Sigmoid colon (tissue), 4 donors: ENCODE results near the gene FRMD1.

Source experiments
- CTCF ChIP-seq, 4 experiments: fragments of 450-650 bp in 3 of 4; fragments of 200-600 bp in 1 of 4; IDR thresholded peaks; one replicate each; pipeline ENCODE4 v1.5.1; 2016 to 2019; ENCODE audit warnings: antibody characterized with exemption in 4 of 4, mild to moderate bottlenecking in 3 of 4, moderate library complexity in 2 of 4
- POLR2A ChIP-seq, 2 donors: fragments of 450-650 bp; IDR thresholded peaks; one replicate each; pipeline ENCODE4 v1.6.1; 2016; ENCODE audit warnings: antibody characterized with exemption in 2 of 2, mild to moderate bottlenecking in 2 of 2, moderate library complexity in 2 of 2
- POLR2AphosphoS5 ChIP-seq, 4 donors: sonication (generic); formaldehyde crosslinking; IDR thresholded peaks; one replicate each; pipeline ENCODE4 v1.6.1; 2017; ENCODE audit warnings: antibody characterized with exemption in 4 of 4

DNA sequence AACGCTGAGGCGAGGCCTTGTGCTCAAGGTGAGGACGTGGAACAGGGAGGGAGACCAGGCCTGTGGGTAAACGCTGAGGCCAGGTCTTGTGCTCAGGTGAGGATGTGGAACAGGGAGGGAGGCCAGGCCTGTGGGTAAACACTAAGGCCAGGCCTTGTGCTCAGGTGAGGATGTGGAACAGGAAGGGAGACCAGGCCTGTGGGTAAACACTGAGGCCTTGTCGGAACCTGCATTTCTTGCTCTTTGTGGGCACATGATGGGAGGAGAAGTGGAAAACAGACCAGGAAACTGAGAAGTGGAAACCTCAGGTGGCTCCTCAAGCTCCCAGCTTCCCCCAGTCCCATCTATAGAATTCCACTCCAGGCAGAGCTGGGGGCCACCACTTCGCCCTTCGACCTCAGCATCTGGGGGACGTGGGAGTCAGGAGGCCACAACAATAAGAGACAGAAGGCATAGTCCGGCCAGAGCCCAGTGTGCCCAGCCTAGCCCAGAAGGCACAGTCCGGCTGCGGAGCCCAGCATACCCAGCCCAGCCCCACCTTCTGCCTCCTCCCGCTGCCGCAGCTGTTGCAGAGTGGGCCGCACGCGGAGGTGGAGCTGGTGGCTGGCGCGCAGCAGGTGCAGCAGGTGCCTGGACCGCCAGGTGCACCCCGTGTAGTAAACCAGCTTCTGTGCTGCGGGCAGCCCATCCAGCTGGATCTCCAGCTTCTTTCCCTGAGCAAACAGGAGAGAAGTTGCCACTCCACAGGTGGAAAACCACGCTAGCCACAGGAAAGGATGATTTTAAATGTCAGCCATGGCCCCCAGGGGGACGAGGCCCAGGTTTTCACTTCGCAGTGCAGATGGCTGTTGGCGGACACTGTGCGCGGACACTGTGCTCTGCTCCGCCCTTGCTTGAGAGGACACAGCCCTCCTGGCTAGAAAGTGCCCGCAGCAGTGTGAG, 17.5 kb downstream of the FRMD1 start:
- TF ChIP-seq CTCF (IDR thresholded peaks at IDR 0.05) (no peak), POLR2AphosphoS5 (IDR thresholded peaks at IDR 0.05) (no peak), POLR2A (IDR thresholded peaks at IDR 0.05) (no peak)
